ENCODE results near the gene CORO6.

DNA sequence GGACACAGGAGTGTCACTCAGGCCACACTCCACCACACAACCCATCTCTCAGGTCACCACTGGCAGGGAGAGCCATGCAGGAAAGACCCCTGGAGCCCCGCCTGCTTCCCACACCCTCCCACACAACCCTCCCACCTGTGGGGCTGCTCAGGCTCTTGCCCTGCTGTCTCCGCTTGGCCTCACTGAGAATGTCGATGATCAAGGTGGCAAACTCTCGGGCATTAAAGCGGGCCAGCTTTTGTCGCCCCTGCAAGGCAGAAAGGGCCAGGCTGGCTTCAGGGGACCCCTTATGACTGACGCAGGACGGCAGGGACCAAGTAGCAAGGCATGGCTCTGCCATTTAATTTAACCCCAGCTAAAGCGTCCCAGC, 45.7 kb downstream of the CORO6 start:
- no peak for TF ChIP-seq TAF1 (conservative IDR thresholded peaks at IDR 0.05)
- TF ChIP-seq, protein P1, sequence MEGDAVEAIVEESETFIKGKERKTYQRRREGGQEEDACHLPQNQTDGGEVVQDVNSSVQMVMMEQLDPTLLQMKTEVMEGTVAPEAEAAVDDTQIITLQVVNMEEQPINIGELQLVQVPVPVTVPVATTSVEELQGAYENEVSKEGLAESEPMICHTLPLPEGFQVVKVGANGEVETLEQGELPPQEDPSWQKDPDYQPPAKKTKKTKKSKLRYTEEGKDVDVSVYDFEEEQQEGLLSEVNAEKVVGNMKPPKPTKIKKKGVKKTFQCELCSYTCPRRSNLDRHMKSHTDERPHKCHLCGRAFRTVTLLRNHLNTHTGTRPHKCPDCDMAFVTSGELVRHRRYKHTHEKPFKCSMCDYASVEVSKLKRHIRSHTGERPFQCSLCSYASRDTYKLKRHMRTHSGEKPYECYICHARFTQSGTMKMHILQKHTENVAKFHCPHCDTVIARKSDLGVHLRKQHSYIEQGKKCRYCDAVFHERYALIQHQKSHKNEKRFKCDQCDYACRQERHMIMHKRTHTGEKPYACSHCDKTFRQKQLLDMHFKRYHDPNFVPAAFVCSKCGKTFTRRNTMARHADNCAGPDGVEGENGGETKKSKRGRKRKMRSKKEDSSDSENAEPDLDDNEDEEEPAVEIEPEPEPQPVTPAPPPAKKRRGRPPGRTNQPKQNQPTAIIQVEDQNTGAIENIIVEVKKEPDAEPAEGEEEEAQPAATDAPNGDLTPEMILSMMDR (IDR thresholded peaks at IDR 0.05; ENCODE audit: low read depth, low read length, missing input control): no peak
- TF ChIP-seq RAD21 (IDR thresholded peaks at IDR 0.05): no peak
- TF ChIP-seq GABPA (IDR thresholded peaks at IDR 0.05 in 1 of 2, conservative IDR thresholded peaks at IDR 0.05 in 1 of 2): no peak
- TF ChIP-seq, protein P2, sequence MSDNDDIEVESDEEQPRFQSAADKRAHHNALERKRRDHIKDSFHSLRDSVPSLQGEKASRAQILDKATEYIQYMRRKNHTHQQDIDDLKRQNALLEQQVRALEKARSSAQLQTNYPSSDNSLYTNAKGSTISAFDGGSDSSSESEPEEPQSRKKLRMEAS (IDR thresholded peaks at IDR 0.05): no peak
- TF ChIP-seq, protein P3, sequence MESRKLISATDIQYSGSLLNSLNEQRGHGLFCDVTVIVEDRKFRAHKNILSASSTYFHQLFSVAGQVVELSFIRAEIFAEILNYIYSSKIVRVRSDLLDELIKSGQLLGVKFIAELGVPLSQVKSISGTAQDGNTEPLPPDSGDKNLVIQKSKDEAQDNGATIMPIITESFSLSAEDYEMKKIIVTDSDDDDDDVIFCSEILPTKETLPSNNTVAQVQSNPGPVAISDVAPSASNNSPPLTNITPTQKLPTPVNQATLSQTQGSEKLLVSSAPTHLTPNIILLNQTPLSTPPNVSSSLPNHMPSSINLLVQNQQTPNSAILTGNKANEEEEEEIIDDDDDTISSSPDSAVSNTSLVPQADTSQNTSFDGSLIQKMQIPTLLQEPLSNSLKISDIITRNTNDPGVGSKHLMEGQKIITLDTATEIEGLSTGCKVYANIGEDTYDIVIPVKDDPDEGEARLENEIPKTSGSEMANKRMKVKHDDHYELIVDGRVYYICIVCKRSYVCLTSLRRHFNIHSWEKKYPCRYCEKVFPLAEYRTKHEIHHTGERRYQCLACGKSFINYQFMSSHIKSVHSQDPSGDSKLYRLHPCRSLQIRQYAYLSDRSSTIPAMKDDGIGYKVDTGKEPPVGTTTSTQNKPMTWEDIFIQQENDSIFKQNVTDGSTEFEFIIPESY (IDR thresholded peaks at IDR 0.05): no peak
- TF ChIP-seq HNF4A (conservative IDR thresholded peaks at IDR 0.05): no peak
